WERI-Rb-1 (cell line): ENCODE data around the gene CHST12.

Experiments used
- DNase-seq: peaks from one replicate; pipeline ENCODE4 v3.0.0-alpha.2; 2020
- H3K27ac ChIP-seq: fragments of 250-450 bp; sonication (Bioruptor Pico); 2 replicates; pipeline ENCODE4 v1.5.1; 2020; ENCODE audit warnings: mild to moderate bottlenecking, moderate library complexity
- H3K27me3 ChIP-seq: fragments of 250-450 bp; sonication (Bioruptor Pico); 2 replicates; pipeline ENCODE4 v1.5.1; 2021; ENCODE audit warnings: mild to moderate bottlenecking, low read depth, moderate library complexity; ENCODE audit not compliant: insufficient read depth, severe bottlenecking
- H3K36me3 ChIP-seq: fragments of 250-450 bp; sonication (Bioruptor Pico); 2 replicates; pipeline ENCODE4 v1.5.1; 2020; ENCODE audit warnings: mild to moderate bottlenecking, moderate library complexity
- H3K4me3 ChIP-seq: 2 replicates; pipeline ENCODE4 v1.5.1; 2011; ENCODE audit warnings: low read depth, mild to moderate bottlenecking, control low read depth, low read length
- H3K9me3 ChIP-seq: fragments of 250-450 bp; sonication (Bioruptor Pico); 2 replicates; pipeline ENCODE4 v1.5.1; 2021; ENCODE audit warnings: mild to moderate bottlenecking, moderate library complexity; ENCODE audit not compliant: severe bottlenecking
- TF ChIP-seq, protein P1 (sequence below): IDR thresholded peaks from 2 replicates; pipeline ENCODE4 v1.5.1; 2011; ENCODE audit warnings: low read depth, mild to moderate bottlenecking, control low read depth, inconsistent platforms, low read length

Gene CHST12

DNA sequence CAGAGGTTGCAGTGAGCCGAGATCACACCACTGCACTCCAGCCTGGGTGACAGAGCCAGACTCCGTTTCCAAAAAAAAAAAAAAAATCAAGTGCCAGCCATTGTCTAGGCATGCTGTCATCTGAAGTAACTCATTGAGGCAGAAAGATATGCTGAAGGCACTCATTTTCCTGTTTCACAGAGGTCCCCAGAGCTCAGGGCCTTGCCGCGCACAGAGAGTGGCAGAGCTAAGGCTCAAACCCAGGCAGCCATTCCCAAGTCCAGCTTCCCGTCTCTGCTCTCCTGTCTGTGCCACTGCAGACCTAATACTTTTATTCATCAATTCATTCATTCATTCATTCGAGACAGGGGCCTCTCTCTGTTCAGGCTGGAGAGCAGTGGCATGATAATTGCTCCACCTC lies 69.3 kb downstream of the CHST12 start:
- no peak overlapping the region for H3K27ac ChIP-seq
- H3K36me3 ChIP-seq, result no peaks in the 10 kb centered on the region
- TF ChIP-seq, protein P1, sequence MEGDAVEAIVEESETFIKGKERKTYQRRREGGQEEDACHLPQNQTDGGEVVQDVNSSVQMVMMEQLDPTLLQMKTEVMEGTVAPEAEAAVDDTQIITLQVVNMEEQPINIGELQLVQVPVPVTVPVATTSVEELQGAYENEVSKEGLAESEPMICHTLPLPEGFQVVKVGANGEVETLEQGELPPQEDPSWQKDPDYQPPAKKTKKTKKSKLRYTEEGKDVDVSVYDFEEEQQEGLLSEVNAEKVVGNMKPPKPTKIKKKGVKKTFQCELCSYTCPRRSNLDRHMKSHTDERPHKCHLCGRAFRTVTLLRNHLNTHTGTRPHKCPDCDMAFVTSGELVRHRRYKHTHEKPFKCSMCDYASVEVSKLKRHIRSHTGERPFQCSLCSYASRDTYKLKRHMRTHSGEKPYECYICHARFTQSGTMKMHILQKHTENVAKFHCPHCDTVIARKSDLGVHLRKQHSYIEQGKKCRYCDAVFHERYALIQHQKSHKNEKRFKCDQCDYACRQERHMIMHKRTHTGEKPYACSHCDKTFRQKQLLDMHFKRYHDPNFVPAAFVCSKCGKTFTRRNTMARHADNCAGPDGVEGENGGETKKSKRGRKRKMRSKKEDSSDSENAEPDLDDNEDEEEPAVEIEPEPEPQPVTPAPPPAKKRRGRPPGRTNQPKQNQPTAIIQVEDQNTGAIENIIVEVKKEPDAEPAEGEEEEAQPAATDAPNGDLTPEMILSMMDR, result no peak
- H3K27me3 ChIP-seq, result no peaks in the 10 kb centered on the region
- no peak overlapping the region for H3K4me3 ChIP-seq
- DNase-seq, result no peak
- H3K9me3 ChIP-seq, result no peaks in the 10 kb centered on the region

DNA sequence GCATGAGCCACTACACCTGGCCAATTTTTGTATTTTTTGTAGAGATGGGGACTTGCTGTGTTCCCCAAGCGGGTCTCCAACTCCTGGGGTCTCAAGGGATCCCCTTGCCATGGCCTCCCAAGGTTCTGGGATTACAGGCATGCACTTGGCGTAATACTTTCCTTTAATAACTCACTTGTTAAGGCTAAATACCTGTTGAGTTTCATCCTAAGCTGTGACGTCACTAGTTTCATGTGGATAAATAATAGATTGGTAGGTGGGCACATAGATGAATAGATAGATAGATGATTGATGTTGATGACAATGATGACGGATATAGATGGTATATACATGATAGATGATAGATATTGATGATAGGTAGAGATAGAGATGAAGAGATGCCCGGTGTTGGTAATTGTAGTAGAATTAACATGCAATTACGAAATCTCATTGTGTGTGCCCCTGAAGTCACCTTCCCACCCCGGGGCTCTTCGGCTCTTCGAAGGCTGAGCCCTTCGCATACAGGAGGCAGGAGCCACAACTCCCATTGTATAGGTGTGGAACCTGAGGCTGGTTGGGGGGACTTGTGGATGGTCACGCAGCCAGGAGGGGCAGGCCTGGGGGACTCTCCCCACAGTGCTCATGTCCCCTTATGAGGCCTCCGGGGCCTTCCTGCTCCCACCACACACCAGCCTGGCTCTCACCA lies 70.2 kb downstream of the CHST12 start:
- TF ChIP-seq, protein P1, result no peak
- no peak overlapping the region for H3K4me3 ChIP-seq
- no peaks in the 10 kb centered on the region for H3K9me3 ChIP-seq
- DNase-seq, result no peak
- no peaks in the 10 kb centered on the region for H3K36me3 ChIP-seq
- no peak overlapping the region for H3K27ac ChIP-seq
- H3K27me3 ChIP-seq, result no peaks in the 10 kb centered on the region

- Histone ChIP-seq H3K36me3 (no peaks in the 10 kb centered on the region), H3K4me3 (no peak overlapping the region), H3K27me3 (no peaks in the 10 kb centered on the region), H3K27ac (no peak overlapping the region), H3K9me3 (no peaks in the 10 kb centered on the region)
- TF ChIP-seq, protein P1, result no peak
- DNase-seq, result no peak
These were observed 70.8 kb downstream of the CHST12 start for GRCh38 chr7:2474224-2474623.

GRCh38 chr7:2474813-2475677 lies 71.6 kb downstream of the CHST12 start:
- Histone ChIP-seq H3K4me3 (no peak overlapping the region), H3K27ac (no peak overlapping the region), H3K9me3 (no peaks in the 10 kb centered on the region), H3K36me3 (no peaks in the 10 kb centered on the region), H3K27me3 (no peaks in the 10 kb centered on the region)
- TF ChIP-seq, protein P1, result 0 out of 2 replicates have a peak, but pooled peaks have one; percentile 20
- no peak for DNase-seq

DNA sequence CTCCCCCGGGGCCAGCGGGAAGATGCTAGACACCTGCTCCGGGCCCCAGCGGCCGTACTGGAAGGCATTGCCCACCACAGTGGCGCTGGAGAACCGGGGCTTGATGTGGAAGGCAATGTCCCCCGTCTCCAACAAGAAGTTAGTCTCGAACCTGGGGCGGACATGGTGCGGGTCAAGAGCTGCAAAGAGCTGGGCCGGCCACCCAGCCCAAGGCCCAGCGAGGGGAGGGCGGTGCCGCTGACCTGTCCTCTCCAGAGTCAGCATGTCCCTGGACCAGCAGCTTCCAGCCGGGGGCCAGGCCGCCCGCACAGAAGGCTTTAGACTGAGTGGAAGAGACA lies 72.2 kb downstream of the CHST12 start:
- Histone ChIP-seq H3K4me3 (no peak overlapping the region), H3K27ac (no peak overlapping the region), H3K27me3 (no peaks in the 10 kb centered on the region), H3K9me3 (no peaks in the 10 kb centered on the region), H3K36me3 (no peaks in the 10 kb centered on the region)
- no peak for DNase-seq
- TF ChIP-seq, protein P1, result no peak
